HEK293 (cell line): ENCODE data around the gene GRB2.

Source experiments
- ZIC2 ChIP-seq: fragments of 450-650 bp; formaldehyde crosslinking; IDR thresholded peaks from 2 replicates; pipeline ENCODE4 v1.5.1; 2016; ENCODE audit warnings: missing biosample characterization, missing genetic modification characterization
- ZNF10 ChIP-seq: fragments of 450-650 bp; formaldehyde crosslinking; IDR thresholded peaks from 2 replicates; pipeline ENCODE4 v1.5.1; 2017; ENCODE audit warnings: missing biosample characterization, missing genetic modification characterization
- ZNF140 ChIP-seq: fragments of 450-650 bp; formaldehyde crosslinking; IDR thresholded peaks from 2 replicates; pipeline ENCODE4 v1.5.1; 2016; ENCODE audit warnings: missing biosample characterization, missing genetic modification characterization
- ZNF221 ChIP-seq: fragments of 450-650 bp; formaldehyde crosslinking; IDR thresholded peaks from 2 replicates; pipeline ENCODE4 v1.5.1; 2017; ENCODE audit warnings: missing biosample characterization, missing genetic modification characterization, borderline replicate concordance
- ZNF354C ChIP-seq: fragments of 450-650 bp; formaldehyde crosslinking; IDR thresholded peaks from 2 replicates; pipeline ENCODE4 v1.5.1; 2016; ENCODE audit warnings: missing biosample characterization, missing genetic modification characterization, low read depth, borderline replicate concordance
- ZNF510 ChIP-seq: fragments of 450-650 bp; formaldehyde crosslinking; IDR thresholded peaks from 2 replicates; pipeline ENCODE4 v1.5.1; 2018; ENCODE audit warnings: mild to moderate bottlenecking, missing genetic modification characterization, missing biosample characterization; ENCODE audit not compliant: insufficient replicate concordance
- ZNF623 ChIP-seq: fragments of 450-650 bp; formaldehyde crosslinking; IDR thresholded peaks from 2 replicates; pipeline ENCODE4 v1.5.1; 2016; ENCODE audit warnings: missing biosample characterization, missing genetic modification characterization
- ZNF777 ChIP-seq: fragments of 450-650 bp; formaldehyde crosslinking; IDR thresholded peaks from 2 replicates; pipeline ENCODE4 v1.5.1; 2017; ENCODE audit warnings: missing biosample characterization, missing genetic modification characterization, borderline replicate concordance
- TF ChIP-seq, protein P1 (sequence below): fragments of 450-650 bp; formaldehyde crosslinking; IDR thresholded peaks from 2 replicates; pipeline ENCODE4 v1.5.1; 2016; ENCODE audit warnings: missing biosample characterization, missing genetic modification characterization
- TF ChIP-seq, protein P2 (sequence below): fragments of 450-650 bp; formaldehyde crosslinking; IDR thresholded peaks from 2 replicates; pipeline ENCODE4 v1.5.1; 2016; ENCODE audit warnings: missing biosample characterization, missing genetic modification characterization

DNA sequence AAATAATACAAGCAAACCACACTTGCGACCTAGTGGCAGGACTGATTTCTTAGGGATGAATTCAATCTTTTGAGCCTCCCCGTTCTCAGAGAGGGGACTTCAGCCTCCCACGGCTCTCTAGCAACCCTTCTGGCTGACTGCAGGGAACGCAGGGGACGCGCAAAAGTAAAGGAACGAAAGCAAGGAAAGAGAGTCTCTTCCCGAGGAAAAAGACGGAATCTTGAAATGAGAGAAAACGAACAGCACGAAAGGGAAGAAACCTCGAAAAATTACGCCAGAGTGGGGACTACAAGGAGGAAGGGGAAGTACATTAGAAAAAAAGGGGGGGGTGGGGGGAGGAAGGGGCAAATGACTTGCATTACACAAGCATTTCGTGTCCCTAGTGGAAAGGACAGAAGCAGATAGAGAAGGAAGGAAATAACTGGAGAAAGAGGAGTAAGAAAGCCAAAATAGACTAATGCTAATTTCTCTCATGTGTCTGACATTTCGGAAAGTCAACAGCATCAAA is 1.2 kb downstream of the GRB2 start:
- TF ChIP-seq, protein P1, sequence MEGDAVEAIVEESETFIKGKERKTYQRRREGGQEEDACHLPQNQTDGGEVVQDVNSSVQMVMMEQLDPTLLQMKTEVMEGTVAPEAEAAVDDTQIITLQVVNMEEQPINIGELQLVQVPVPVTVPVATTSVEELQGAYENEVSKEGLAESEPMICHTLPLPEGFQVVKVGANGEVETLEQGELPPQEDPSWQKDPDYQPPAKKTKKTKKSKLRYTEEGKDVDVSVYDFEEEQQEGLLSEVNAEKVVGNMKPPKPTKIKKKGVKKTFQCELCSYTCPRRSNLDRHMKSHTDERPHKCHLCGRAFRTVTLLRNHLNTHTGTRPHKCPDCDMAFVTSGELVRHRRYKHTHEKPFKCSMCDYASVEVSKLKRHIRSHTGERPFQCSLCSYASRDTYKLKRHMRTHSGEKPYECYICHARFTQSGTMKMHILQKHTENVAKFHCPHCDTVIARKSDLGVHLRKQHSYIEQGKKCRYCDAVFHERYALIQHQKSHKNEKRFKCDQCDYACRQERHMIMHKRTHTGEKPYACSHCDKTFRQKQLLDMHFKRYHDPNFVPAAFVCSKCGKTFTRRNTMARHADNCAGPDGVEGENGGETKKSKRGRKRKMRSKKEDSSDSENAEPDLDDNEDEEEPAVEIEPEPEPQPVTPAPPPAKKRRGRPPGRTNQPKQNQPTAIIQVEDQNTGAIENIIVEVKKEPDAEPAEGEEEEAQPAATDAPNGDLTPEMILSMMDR = peak; percentile 95
- TF ChIP-seq ZIC2 (tag by site-specific recombination) (no peak), ZNF777 (tag by site-specific recombination) (no peak), ZNF221 (tag by site-specific recombination) (no peak), ZNF10 (tag by site-specific recombination) (no peak), ZNF623 (tag by site-specific recombination) (no peak), ZNF140 (tag by site-specific recombination) (no peak), ZNF354C (tag by site-specific recombination) (no peak), ZNF510 (tag by site-specific recombination) (no peak)
- TF ChIP-seq, protein P2, sequence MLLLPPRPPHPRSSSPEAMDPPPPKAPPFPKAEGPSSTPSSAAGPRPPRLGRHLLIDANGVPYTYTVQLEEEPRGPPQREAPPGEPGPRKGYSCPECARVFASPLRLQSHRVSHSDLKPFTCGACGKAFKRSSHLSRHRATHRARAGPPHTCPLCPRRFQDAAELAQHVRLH = no peak
